OCI-LY7 (cell line): Measurements from ENCODE around the gene IFITM2.

ENCODE experiments used
- EZH2phosphoT487 ChIP-seq: fragments of 200-600 bp; sonication (generic); IDR thresholded peaks from 2 replicates; pipeline ENCODE4 v1.6.1; 2018; ENCODE audit warnings: low read depth, borderline replicate concordance, mild to moderate bottlenecking, mixed run types, antibody characterized with exemption, low read length, moderate library complexity, mixed read lengths
- TF ChIP-seq, protein P1 (sequence below): fragments of 200-600 bp; sonication (generic); conservative IDR thresholded peaks from 2 replicates; pipeline ENCODE4 v1.5.1; 2014; ENCODE audit warnings: mild to moderate bottlenecking, antibody characterized with exemption, low read length, moderate library complexity, mixed read lengths

DNA sequence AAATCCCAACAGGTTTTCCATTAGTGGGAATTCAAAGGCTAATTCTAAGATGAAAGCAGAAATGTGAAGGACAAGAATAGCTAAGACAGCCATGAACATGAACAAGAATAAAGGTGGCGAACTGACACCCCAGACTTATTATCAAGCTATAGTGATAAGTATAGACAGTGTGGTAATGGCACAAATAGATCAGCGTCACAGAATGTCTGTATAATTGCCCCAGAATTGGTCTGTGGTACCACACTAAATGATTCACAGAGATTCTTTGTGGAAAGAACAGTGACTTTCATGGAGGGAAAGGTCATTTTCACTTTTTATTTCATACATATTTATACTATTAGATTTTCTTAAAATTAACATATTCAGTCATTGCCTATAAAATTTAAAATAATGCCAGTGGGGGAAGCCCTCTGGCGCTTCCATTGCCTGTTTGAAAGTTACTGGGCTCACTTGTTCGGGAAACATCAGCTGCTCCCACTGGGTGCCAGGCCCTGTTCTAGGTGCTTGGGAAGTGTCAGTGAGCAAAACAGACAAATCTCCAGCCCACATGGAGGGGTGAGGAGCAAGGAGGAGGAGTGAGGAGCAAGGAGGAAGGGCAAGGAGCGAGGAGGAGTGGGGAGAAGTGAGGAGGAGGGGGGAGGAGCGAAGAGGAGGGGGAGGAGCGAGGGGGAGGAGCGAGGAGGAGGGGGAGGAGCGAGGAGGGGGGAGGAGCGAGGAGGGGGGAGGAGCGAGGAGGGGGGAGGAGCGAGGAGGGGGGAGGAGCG, 40.8 kb upstream of the IFITM2 start:
- TF ChIP-seq, protein P1, sequence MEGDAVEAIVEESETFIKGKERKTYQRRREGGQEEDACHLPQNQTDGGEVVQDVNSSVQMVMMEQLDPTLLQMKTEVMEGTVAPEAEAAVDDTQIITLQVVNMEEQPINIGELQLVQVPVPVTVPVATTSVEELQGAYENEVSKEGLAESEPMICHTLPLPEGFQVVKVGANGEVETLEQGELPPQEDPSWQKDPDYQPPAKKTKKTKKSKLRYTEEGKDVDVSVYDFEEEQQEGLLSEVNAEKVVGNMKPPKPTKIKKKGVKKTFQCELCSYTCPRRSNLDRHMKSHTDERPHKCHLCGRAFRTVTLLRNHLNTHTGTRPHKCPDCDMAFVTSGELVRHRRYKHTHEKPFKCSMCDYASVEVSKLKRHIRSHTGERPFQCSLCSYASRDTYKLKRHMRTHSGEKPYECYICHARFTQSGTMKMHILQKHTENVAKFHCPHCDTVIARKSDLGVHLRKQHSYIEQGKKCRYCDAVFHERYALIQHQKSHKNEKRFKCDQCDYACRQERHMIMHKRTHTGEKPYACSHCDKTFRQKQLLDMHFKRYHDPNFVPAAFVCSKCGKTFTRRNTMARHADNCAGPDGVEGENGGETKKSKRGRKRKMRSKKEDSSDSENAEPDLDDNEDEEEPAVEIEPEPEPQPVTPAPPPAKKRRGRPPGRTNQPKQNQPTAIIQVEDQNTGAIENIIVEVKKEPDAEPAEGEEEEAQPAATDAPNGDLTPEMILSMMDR, result no peak
- TF ChIP-seq EZH2phosphoT487, result no peak
